ENCODE results near the gene EXOSC9. TPM values are rescaled to one million over a fixed set of nuclear protein-coding genes. Genes with fewer than 3 reads are reported as not detected.
A peak's percentile ranks its signal among the peaks of the same experiment; 100 is the strongest.
"Not testable (repeated sequence)": the region's sequence is repeated elsewhere in the genome, so short reads cannot be mapped to it uniquely, and the experiment has no call there.

EXOSC9 gene, protein sequence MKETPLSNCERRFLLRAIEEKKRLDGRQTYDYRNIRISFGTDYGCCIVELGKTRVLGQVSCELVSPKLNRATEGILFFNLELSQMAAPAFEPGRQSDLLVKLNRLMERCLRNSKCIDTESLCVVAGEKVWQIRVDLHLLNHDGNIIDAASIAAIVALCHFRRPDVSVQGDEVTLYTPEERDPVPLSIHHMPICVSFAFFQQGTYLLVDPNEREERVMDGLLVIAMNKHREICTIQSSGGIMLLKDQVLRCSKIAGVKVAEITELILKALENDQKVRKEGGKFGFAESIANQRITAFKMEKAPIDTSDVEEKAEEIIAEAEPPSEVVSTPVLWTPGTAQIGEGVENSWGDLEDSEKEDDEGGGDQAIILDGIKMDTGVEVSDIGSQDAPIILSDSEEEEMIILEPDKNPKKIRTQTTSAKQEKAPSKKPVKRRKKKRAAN
- total RNA-seq, result 10 to 100 TPM; 54.2 to 56.8 TPM

DNA sequence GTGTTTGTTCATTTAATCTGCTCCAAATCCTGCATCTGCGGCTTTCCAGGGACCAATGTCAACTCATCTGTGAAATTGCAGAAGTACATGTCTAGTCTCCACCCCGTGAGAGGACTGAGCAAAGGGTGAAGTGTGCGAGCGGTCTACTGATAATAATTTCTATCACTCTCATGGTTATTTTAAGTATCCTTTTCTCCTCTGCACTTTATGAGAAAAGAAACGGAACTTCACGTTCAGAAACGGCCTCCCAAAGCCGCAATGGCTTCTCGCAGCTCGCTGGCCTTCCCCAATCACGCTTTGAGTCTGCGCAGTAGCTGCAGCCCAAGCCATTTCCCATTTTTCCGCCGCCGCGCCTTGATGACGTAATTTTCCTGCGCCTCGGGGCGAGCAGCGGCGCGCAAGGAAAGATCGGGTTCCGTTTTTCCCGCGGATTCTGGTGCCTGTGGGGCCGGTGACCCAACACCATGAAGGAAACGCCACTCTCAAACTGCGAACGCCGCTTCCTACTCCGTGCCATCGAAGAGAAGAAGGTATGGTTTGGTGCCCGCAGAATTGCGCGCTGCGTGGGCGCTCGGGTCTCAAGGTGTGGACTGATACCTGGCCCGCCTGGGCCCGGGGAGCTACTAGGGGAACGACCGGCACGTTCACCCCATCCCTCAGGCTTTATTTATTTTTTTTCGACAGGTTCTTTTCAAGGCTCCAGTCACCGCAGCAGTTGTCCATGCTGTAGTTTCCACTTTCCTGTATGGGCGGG, at the start of gene EXOSC9:
TSS of gene EXOSC9 (plus strand) at position 363 of the 754 bp plus-strand sequence. CDS start at position 465, 102 bp downstream.
- ChIA-PET POLR2A (interaction anchor here (0.7 to 2.4 kb wide), 9 partner anchors 10 to 1122 kb away, joined by 3 to 10 read pairs (median 6); partner anchors contain the start of gene CCNA2), CTCF (interaction anchor here (1.0 kb wide), 2 partner anchors 10 to 23 kb away, joined by 3 to 5 read pairs; partner anchors contain the start of gene CCNA2)
- ATAC-seq (peak; percentile 88), DNase-seq (peak; percentile 94)
- peaks cover 34% of the 10 kb centered on the region for H3K36me3 Mint-ChIP-seq (ENCODE audit: low read depth)
- H3K4me1 Mint-ChIP-seq (ENCODE audit: low read depth), result peaks cover 42% of the 10 kb centered on the region
- peaks cover 1% of the 10 kb centered on the region for H3K27me3 Mint-ChIP-seq (ENCODE audit: low read depth)
- H3K9me3 Mint-ChIP-seq (ENCODE audit: insufficient read depth), result no peaks in the 10 kb centered on the region
- H3K27ac Mint-ChIP-seq, result peak within 1 kb of the TSS; percentile 95
- peak within 1 kb of the TSS; percentile 92 for H3K4me3 Mint-ChIP-seq

DNA sequence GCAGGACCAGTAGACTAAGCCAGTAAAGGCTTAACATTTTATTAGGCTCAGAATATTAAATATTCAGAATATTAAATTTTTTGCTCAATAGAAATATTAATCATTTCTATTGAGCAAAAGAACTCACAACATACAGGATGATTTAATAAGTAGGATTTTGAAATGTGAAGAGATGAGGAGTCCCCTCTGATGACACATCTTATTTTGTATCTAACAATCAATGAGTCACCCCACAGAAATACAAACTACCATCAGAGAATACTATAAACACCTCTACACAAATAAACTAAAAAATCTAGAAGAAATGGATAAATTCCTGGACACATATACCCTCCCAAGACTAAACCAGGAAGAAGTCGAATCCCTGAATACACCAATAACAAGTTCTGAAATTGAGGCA, 49.0 kb upstream of the EXOSC9 start:
- ATAC-seq; POLR2A ChIA-PET; H3K27ac Mint-ChIP-seq; H3K9me3 Mint-ChIP-seq (ENCODE audit: insufficient read depth); H3K36me3 Mint-ChIP-seq (ENCODE audit: low read depth); CTCF ChIA-PET; DNase-seq; H3K4me1 Mint-ChIP-seq (ENCODE audit: low read depth); H3K4me3 Mint-ChIP-seq: not testable (repeated sequence)
- H3K27me3 Mint-ChIP-seq (ENCODE audit: low read depth), result peaks cover 30% of the 10 kb centered on the region

DNA sequence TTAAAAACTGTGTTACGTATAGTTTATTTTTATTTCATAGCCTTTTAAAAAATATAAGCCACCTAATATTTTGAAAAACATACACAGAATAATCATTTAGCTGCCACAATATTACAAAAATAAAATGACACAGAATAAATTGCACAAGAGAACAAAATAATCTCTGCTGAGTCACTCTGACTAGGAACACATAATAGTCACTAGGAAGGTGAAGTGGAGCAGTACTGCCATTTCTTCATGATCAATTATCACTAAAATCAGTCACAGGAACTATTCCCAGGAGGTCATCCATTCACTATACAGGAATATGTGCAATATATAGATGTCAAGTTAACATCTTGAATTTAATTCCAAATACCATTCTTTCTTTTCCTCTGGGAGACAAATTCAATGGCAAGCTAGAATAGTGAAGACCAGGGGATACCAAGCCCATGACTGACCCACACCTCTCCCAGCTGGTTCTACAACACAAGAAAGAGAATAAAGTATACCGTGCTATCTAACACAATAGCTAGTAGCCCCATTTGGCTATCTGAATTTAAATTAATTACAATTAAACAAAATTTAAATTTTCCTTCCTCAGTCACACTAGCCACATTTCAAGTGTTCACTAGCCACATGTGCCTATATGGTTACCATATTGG, 42.1 kb upstream of the EXOSC9 start:
- H3K9me3 Mint-ChIP-seq (ENCODE audit: insufficient read depth), result no peaks in the 10 kb centered on the region
- POLR2A ChIA-PET, result no interaction called here
- CTCF ChIA-PET, result no interaction called here

DNA sequence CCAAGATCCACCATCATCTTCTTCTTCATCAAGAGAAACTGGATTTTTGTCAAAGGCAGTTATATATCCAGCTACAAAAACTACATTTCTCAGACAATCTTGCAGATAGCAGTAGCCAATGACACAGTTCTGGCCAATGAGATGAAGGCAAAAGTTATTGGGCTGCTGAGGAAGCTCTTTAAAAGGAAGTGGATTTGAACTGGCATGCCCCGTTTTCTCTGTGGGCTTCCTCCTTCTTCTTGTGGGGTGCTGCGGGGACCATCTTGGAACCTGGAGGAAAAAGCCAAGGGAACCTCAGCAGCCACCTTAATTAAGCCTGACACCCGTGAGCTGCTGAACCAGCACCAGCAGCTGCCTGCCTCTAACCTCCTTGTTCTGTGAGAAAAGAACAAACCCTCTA, 40.9 kb upstream of the EXOSC9 start:
- H3K9me3 Mint-ChIP-seq (ENCODE audit: insufficient read depth), result no peaks in the 10 kb centered on the region
- ATAC-seq (no peak), DNase-seq (no peak)
- no peaks in the 10 kb centered on the region for H3K36me3 Mint-ChIP-seq (ENCODE audit: low read depth)
- no peak overlapping the region for H3K4me3 Mint-ChIP-seq
- peaks cover 4% of the 10 kb centered on the region for H3K4me1 Mint-ChIP-seq (ENCODE audit: low read depth)
- ChIA-PET POLR2A (no interaction called here), CTCF (no interaction called here)
- H3K27me3 Mint-ChIP-seq (ENCODE audit: low read depth), result peaks cover 63% of the 10 kb centered on the region
- no peak overlapping the region for H3K27ac Mint-ChIP-seq

More for the DNA sequence above, 42.1 kb upstream of the EXOSC9 start:
- H3K36me3 Mint-ChIP-seq (ENCODE audit: low read depth), result no peaks in the 10 kb centered on the region
- no peak overlapping the region for H3K27ac Mint-ChIP-seq
- no peak for DNase-seq
- H3K27me3 Mint-ChIP-seq (ENCODE audit: low read depth), result peaks cover 63% of the 10 kb centered on the region
- ATAC-seq, result no peak
- H3K4me3 Mint-ChIP-seq, result no peak overlapping the region
- no peaks in the 10 kb centered on the region for H3K4me1 Mint-ChIP-seq (ENCODE audit: low read depth)

DNA sequence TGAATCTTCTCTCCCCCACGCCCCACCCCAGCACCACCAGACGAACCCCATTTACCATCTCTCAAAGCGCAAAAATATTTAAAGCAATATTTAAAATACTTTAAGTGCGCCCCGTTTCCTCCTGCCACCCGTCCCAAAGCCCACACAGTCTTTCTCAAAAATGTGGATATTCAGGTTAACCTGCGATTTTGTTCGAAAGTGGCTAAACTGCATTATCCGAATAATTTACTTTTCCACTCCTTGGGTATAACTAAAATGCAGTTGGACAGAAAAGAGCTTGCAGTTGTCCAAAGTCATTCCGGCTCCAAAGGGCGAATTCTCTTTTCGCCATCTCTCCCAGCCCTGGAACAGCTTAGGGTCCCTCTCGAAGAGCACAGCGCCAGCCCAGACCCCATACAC, 36.8 kb upstream of the EXOSC9 start:
- POLR2A ChIA-PET, result no interaction called here

DNA sequence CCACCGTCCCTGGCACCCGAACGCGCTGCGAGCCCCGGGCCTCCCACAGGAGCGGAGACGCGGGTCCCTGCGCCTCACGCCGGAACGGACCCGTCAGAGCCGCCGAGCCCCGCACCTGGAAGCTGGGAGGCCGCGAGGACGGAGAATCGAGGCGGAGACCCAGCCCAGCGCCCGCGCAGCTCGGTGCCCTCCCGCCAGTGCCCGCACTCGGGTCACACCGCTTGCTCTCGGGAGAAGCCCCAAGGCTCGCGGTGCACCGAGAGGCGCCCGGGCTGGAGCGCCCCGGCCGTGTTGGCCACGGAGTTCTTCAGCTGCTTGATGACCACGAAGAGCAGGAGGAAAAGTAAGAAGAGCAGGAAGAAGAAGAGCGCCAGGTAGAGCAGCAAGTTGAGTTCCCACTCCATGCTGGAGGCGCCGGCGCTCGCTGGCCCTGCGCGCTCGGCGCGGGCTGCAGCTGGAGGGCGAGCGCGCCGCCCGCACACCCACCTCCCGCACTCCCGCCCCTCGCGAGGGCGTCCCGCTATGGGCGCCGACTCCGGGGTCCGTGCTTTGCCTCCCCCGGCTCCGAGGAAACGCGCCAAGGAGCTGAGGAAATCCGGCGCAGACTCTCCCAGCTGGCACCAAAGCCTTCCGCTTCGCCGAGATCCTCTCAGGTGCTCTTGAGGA, 36.3 kb upstream of the EXOSC9 start, which contains the start of gene SMIM43:
TSS of gene SMIM43 (minus strand) at position 463 of the 666 bp plus-strand sequence. CDS start at position 404, 59 bp downstream.
- H3K27me3 Mint-ChIP-seq (ENCODE audit: low read depth), result peaks cover 66% of the 10 kb centered on the region
- DNase-seq (no peak), ATAC-seq (peak; percentile 57)
- no peak within 1 kb of the TSS for H3K27ac Mint-ChIP-seq
- POLR2A ChIA-PET, result no interaction called here
- H3K9me3 Mint-ChIP-seq (ENCODE audit: insufficient read depth), result no peaks in the 10 kb centered on the region
- H3K36me3 Mint-ChIP-seq (ENCODE audit: low read depth), result no peaks in the 10 kb centered on the region
- CTCF ChIA-PET, result no interaction called here
- H3K4me1 Mint-ChIP-seq (ENCODE audit: low read depth), result peaks cover 7% of the 10 kb centered on the region
- H3K4me3 Mint-ChIP-seq, result peak within 1 kb of the TSS; percentile 38

More for the DNA sequence above, 36.8 kb upstream of the EXOSC9 start:
- Mint-ChIP-seq H3K4me3 (no peak overlapping the region), H3K4me1 (ENCODE audit: low read depth) (peaks cover 7% of the 10 kb centered on the region), H3K9me3 (ENCODE audit: insufficient read depth) (no peaks in the 10 kb centered on the region), H3K27ac (no peak overlapping the region), H3K36me3 (ENCODE audit: low read depth) (no peaks in the 10 kb centered on the region), H3K27me3 (ENCODE audit: low read depth) (peaks cover 66% of the 10 kb centered on the region)
- CTCF ChIA-PET, result no interaction called here
- DNase-seq, result no peak
- no peak for ATAC-seq

DNA sequence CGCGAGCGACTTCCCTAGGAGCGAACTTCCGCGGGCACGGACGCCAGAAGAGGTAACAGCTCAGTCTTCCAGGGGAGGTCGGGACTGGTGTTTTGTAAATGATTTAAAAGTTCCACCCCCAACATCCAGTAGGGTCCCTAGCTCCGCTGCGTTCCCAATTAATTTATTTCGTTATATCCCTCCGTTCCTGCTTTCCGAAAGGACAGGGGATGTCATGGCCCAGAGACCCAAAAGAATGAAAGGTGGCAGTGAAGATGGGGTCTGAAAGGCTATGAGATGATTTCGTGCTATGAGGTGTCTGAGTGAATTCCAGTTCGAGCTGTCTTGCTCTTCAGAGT, 35.8 kb upstream of the EXOSC9 start:
- ATAC-seq (no peak), DNase-seq (no peak)
- Mint-ChIP-seq H3K36me3 (ENCODE audit: low read depth) (no peaks in the 10 kb centered on the region), H3K4me1 (ENCODE audit: low read depth) (peaks cover 7% of the 10 kb centered on the region), H3K27ac (no peak overlapping the region), H3K4me3 (peak overlapping the region; percentile 38), H3K27me3 (ENCODE audit: low read depth) (peaks cover 62% of the 10 kb centered on the region), H3K9me3 (ENCODE audit: insufficient read depth) (no peaks in the 10 kb centered on the region)
- POLR2A ChIA-PET, result no interaction called here
- CTCF ChIA-PET, result no interaction called here

DNA sequence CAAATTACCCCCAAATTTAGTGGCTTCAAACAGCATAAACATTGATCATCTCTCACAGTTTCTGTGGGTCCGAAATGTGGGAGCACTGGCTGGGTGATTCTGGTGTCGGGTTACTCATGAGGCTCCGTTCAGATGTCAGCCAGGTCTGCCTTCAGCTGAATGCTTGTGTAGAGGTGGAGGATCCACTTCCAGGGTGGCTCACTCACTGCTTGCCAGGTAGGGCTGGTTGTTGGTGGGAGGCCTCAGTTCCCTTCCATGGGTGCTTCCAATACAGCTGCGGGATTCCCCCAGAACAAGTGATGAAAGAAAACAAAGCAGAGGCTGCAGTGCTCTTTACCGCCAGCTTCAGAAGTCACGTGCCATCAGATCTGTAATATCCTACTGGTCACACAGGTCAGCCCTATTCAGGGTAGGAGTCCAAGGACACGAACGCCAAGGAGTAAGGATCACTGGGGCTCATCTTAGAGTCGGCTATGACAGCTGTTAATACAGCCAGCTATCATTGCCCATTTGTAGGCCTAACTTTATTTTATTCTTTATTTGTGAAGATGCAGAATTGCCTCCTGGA, 35.1 kb upstream of the EXOSC9 start:
- DNase-seq (no peak), ATAC-seq (no peak)
- peaks cover 7% of the 10 kb centered on the region for H3K4me1 Mint-ChIP-seq (ENCODE audit: low read depth)
- H3K4me3 Mint-ChIP-seq, result no peak overlapping the region
- ChIA-PET POLR2A (no interaction called here), CTCF (no interaction called here)
- H3K27me3 Mint-ChIP-seq (ENCODE audit: low read depth), result peaks cover 62% of the 10 kb centered on the region
- H3K27ac Mint-ChIP-seq, result no peak overlapping the region
- no peaks in the 10 kb centered on the region for H3K36me3 Mint-ChIP-seq (ENCODE audit: low read depth)
- H3K9me3 Mint-ChIP-seq (ENCODE audit: insufficient read depth), result no peaks in the 10 kb centered on the region

DNA sequence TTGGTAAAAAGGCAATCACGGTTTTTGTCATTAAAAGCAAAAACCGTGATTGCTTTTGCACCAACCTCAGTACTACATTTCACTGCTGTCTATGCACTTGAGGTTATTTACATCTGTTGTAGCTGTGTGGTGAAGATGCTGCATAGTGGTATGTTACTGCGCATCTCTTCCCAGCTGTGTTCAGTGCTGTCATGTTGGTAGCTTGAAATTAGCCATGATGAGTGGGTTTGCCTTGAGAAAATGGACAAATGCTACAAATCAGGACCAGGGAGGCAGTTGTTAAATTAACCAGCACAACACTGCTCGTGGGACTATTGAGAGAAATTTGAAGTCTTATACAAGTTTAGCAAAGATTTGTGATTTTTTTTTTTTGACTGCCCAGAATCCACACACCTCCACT, 34.0 kb upstream of the EXOSC9 start:
- no peak for DNase-seq
- no peaks in the 10 kb centered on the region for H3K36me3 Mint-ChIP-seq (ENCODE audit: low read depth)

DNA sequence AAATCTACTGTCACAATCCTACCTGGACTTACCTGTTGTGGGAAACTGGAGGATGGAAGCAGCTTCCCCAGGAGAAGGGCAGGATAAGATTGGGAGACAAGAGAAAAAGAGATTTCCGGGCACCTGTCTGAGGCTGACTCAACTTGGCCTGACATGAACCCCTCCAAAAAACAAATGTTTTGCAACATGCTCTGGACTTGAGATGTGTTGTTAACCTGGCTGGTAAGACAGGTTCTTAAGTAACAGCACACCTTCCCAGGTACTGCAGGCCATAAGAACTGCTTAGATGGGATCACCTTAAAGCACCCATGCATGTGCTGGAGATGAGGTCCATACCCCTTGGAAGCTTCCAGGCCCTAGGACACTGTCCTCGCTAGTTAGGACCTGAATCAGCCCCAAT, 31.8 kb upstream of the EXOSC9 start:
- Mint-ChIP-seq H3K4me3 (no peak overlapping the region), H3K4me1 (ENCODE audit: low read depth) (peaks cover 6% of the 10 kb centered on the region), H3K27ac (no peak overlapping the region), H3K27me3 (ENCODE audit: low read depth) (peaks cover 43% of the 10 kb centered on the region), H3K36me3 (ENCODE audit: low read depth) (no peaks in the 10 kb centered on the region), H3K9me3 (ENCODE audit: insufficient read depth) (no peaks in the 10 kb centered on the region)
- ChIA-PET POLR2A (no interaction called here), CTCF (no interaction called here)
- DNase-seq (no peak), ATAC-seq (no peak)

More for the DNA sequence above, 34.0 kb upstream of the EXOSC9 start:
- Mint-ChIP-seq H3K4me1 (ENCODE audit: low read depth) (peaks cover 7% of the 10 kb centered on the region), H3K9me3 (ENCODE audit: insufficient read depth) (no peaks in the 10 kb centered on the region), H3K4me3 (no peak overlapping the region), H3K27ac (no peak overlapping the region), H3K27me3 (ENCODE audit: low read depth) (peaks cover 61% of the 10 kb centered on the region)
- no peak for ATAC-seq
- ChIA-PET POLR2A (no interaction called here), CTCF (no interaction called here)

DNA sequence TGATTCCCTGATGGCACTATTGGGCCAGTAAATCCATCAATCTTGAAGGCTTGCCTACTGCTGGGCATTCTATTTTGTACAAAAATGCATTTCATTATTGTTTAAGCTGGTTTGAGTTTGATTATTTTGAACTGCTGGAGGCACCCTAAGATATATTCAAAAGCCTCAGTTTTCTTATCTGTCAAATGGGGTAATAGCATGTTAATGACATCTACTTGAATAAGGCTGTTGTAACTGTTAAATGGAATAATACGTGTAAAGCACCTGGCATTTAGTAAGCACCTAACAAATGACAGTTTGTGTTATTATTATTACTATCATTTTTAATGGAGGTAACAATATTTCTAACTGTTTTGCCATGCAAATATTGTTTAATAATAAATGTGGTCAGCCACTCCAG, 29.3 kb upstream of the EXOSC9 start:
- H3K4me3 Mint-ChIP-seq, result no peak overlapping the region
- H3K27me3 Mint-ChIP-seq (ENCODE audit: low read depth), result peaks cover 30% of the 10 kb centered on the region
- no peaks in the 10 kb centered on the region for H3K36me3 Mint-ChIP-seq (ENCODE audit: low read depth)
- CTCF ChIA-PET, result no interaction called here
- no peaks in the 10 kb centered on the region for H3K4me1 Mint-ChIP-seq (ENCODE audit: low read depth)
- ATAC-seq (no peak), DNase-seq (no peak)
- POLR2A ChIA-PET, result no interaction called here
- no peaks in the 10 kb centered on the region for H3K9me3 Mint-ChIP-seq (ENCODE audit: insufficient read depth)
- no peak overlapping the region for H3K27ac Mint-ChIP-seq

All from activated CD8-positive, alpha-beta T cell treated with anti-CD3 and anti-CD28 coated beads, Interleukin-2, amount 10 ng/mL, durations not matched to agents 7 days and 5 days (primary cell).